ENCODE results near the gene ANKRD6. TPM values are rescaled to one million over a fixed set of nuclear protein-coding genes. Genes with fewer than 3 reads are reported as not detected.

Gene ANKRD6
- polyA plus RNA-seq, 3 donors: 0.93 to 3.0 (median 1.2) TPM

GRCh38 chr6:89536231-89536630 is 103.3 kb downstream of the ANKRD6 start:
- intact Hi-C loops (cut with micrococcal nuclease): no loop called here
- H3K36me3 Mint-ChIP-seq: no peaks in the 10 kb centered on the region
- 93% methylated on average over 2 of the region's 5 CpGs for WGBS (ENCODE audit: insufficient coverage)
- no peak overlapping the region for H3K27ac Mint-ChIP-seq
- Histone ChIP-seq H3K9ac (ENCODE audit: insufficient read depth, low read length, poor library complexity, severe bottlenecking) (no peak overlapping the region), H2AFZ (ENCODE audit: insufficient read depth, low read depth, low read length, poor library complexity, severe bottlenecking) (no peak overlapping the region), H3K27ac (ENCODE audit: low read depth in 1 of 2, low read length in 2 of 2) (no peak overlapping the region), H3K4me3 (replicated peaks in 1 of 3; ENCODE audit: low read depth in 2 of 3, low read length in 3 of 3) (no peak overlapping the region), H4K20me1 (ENCODE audit: insufficient read depth, low read length) (no peaks in the 10 kb centered on the region), H3K36me3 (replicated peaks in 1 of 2; ENCODE audit: control insufficient read depth in 1 of 2, insufficient read depth in 2 of 2, low read length in 2 of 2) (no peaks in the 10 kb centered on the region), H3K79me2 (ENCODE audit: insufficient read depth, low read length) (no peaks in the 10 kb centered on the region), H3K9me3 (replicated peaks in 1 of 2; ENCODE audit: control insufficient read depth in 1 of 2, insufficient read depth in 1 of 2, low read length in 2 of 2) (no peaks in the 10 kb centered on the region), H3K4me1 (ENCODE audit: control insufficient read depth in 1 of 2, insufficient read depth in 2 of 2, low read length in 2 of 2) (no peaks in the 10 kb centered on the region), H3K4me2 (replicated peaks; ENCODE audit: extremely low read depth, low read length, poor library complexity, severe bottlenecking) (no peak overlapping the region), H3K27me3 (ENCODE audit: control insufficient read depth in 2 of 2, insufficient read depth in 2 of 2, low read length in 2 of 2) (no peaks in the 10 kb centered on the region)
- peaks cover 0 to 2% (median 1%) of the 10 kb centered on the region in 3 donors for H3K27me3 Mint-ChIP-seq (ENCODE audit: low read depth in 3 of 3)
- TF ChIP-seq CTCF (IDR thresholded peaks at IDR 0.05): no peak
- DNase-seq: no peak
- no peaks in the 10 kb centered on the region for H3K4me1 Mint-ChIP-seq
- peaks cover 0 to 3% (median 0%) of the 10 kb centered on the region in 7 donors for H3K9me3 Mint-ChIP-seq
- H3K4me3 Mint-ChIP-seq: no peak overlapping the region

GRCh38 chr6:89539779-89540178 is 106.8 kb downstream of the ANKRD6 start:
- Mint-ChIP-seq H3K4me3 (no peak overlapping the region), H3K9me3 (peaks cover 0 to 5% (median 0%) of the 10 kb centered on the region in 7 donors)

More at GRCh38 chr6:89539779-89540178, 106.8 kb downstream of the ANKRD6 start:
- H2AFZ ChIP-seq (ENCODE audit: insufficient read depth, low read depth, low read length, poor library complexity, severe bottlenecking): no peak overlapping the region
- no peaks in the 10 kb centered on the region for H3K9me3 ChIP-seq (replicated peaks in 1 of 2; ENCODE audit: control insufficient read depth in 1 of 2, insufficient read depth in 1 of 2, low read length in 2 of 2)
- H3K4me2 ChIP-seq (replicated peaks; ENCODE audit: extremely low read depth, low read length, poor library complexity, severe bottlenecking): no peak overlapping the region
- Mint-ChIP-seq H3K27me3 (ENCODE audit: low read depth in 3 of 3) (peaks cover 1 to 7% (median 1%) of the 10 kb centered on the region in 3 donors), H3K36me3 (no peaks in the 10 kb centered on the region), H3K4me1 (no peaks in the 10 kb centered on the region), H3K27ac (no peak overlapping the region)
- no CpG with 5 or more reads among the region's 2 CpGs for WGBS (ENCODE audit: insufficient coverage)
- H3K27ac ChIP-seq (ENCODE audit: low read depth in 1 of 2, low read length in 2 of 2): no peak overlapping the region
- DNase-seq: no peak
- H3K4me3 ChIP-seq (replicated peaks in 1 of 3; ENCODE audit: low read depth in 2 of 3, low read length in 3 of 3): no peak overlapping the region
- no peaks in the 10 kb centered on the region for H4K20me1 ChIP-seq (ENCODE audit: insufficient read depth, low read length)
- TF ChIP-seq CTCF (IDR thresholded peaks at IDR 0.05): no peak
- no peaks in the 10 kb centered on the region for H3K4me1 ChIP-seq (ENCODE audit: control insufficient read depth in 1 of 2, insufficient read depth in 2 of 2, low read length in 2 of 2)
- H3K27me3 ChIP-seq (ENCODE audit: control insufficient read depth in 2 of 2, insufficient read depth in 2 of 2, low read length in 2 of 2): no peaks in the 10 kb centered on the region
- intact Hi-C loops (cut with micrococcal nuclease): no loop called here
- no peak overlapping the region for H3K9ac ChIP-seq (ENCODE audit: insufficient read depth, low read length, poor library complexity, severe bottlenecking)
- no peaks in the 10 kb centered on the region for H3K36me3 ChIP-seq (replicated peaks in 1 of 2; ENCODE audit: control insufficient read depth in 1 of 2, insufficient read depth in 2 of 2, low read length in 2 of 2)
- H3K79me2 ChIP-seq (ENCODE audit: insufficient read depth, low read length): no peaks in the 10 kb centered on the region
